CD4-positive, alpha-beta T cell treated with Interleukin-4 for 4 hours (primary cell): Measurements from ENCODE around the gene RCSD1.

Experiments used
- DNase-seq: peaks from one replicate; pipeline ENCODE4 v3.0.0-alpha.2; 2020

RCSD1 gene

GRCh38 chr1:167618789-167619188, 11.2 kb upstream of the RCSD1 start:
- DNase-seq: no peak

- no peak for DNase-seq
Observed at GRCh38 chr1:167620002-167620401, 10.0 kb upstream of the RCSD1 start.

DNA sequence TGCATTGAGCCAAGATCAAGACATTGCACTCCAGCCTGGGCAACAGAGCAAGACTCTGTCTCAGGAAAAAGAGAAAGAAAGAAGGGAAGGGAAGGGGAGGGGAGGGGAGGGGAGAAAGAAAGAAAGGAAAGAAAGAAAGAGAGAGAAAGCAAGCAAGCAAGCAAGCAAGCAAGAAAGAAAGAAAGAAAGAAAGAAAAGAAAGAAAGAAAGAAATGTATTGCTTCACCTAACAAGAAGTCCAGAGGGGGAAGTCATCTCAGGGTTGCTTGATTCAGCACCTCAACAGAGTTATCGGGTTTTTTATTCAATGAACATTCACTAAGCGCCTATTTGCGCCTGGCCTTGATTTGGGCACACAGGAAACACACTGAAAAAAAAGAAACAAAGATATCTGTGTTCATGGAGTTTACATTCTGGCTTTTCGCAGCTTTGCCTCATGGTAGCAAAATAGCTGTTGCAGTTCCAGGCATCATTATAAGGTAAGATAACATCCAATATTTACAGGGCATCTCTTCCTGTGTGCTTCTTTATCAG, 8.2 kb upstream of the RCSD1 start:
- DNase-seq: no peak

- DNase-seq: no peak
Observed at GRCh38 chr1:167623951-167624350, 6.1 kb upstream of the RCSD1 start.

GRCh38 chr1:167625040-167625823, 4.8 kb upstream of the RCSD1 start:
- no peak for DNase-seq

DNA sequence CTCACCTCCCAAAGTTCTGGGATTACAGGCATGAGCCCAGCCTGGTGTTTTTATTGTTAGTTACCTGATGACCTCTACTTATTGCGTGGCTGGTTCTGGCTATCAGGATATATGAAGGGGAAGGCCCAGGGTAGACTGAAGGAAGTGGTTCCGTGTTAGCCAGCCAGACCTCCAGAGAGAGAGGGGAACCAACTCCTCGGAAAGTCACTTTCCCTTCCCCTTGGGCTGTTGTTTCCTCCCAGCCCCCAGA, 2.5 kb upstream of the RCSD1 start:
- DNase-seq: no peak

DNA sequence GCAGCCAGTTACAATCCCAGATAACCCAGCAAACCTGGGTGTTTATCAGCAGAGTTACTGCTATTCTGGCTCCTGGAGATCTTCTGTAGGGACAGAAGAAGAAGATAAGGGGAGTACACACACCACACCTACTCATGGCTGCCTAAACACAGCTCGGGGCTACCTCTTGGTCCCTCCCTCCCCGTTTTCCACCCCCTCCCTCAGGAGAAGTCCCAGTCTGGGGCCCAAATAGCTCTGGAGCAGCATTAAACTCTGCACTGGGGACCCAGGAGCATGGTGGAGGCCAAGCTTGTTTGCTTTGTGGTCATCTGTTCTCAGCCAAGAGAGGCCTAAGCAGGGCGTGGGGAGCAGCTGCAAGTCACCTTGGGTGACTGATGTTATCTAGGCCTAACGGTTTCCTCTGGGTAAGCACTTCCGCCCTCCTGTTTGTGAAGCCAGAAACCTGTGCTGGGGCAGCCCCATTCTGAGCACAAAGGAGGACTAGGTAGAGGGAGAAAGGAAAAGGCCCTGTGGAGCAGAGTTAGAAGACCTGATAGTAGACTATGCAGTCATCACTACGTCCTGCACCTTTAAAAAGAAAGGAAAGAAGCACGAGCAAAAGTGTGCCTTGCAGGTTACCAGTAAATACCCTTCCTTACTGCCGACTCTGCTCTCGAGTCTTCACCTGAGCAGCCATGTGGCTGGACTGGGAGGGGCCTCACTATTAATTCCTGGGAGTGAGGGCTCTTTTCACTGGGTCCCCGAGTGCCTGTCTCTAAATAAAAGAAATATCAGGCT, 2.0 kb upstream of the RCSD1 start:
- peak; percentile 90 for DNase-seq

- no peak for DNase-seq
Observed at GRCh38 chr1:167628741-167629515, 1.1 kb upstream of the RCSD1 start.

DNA sequence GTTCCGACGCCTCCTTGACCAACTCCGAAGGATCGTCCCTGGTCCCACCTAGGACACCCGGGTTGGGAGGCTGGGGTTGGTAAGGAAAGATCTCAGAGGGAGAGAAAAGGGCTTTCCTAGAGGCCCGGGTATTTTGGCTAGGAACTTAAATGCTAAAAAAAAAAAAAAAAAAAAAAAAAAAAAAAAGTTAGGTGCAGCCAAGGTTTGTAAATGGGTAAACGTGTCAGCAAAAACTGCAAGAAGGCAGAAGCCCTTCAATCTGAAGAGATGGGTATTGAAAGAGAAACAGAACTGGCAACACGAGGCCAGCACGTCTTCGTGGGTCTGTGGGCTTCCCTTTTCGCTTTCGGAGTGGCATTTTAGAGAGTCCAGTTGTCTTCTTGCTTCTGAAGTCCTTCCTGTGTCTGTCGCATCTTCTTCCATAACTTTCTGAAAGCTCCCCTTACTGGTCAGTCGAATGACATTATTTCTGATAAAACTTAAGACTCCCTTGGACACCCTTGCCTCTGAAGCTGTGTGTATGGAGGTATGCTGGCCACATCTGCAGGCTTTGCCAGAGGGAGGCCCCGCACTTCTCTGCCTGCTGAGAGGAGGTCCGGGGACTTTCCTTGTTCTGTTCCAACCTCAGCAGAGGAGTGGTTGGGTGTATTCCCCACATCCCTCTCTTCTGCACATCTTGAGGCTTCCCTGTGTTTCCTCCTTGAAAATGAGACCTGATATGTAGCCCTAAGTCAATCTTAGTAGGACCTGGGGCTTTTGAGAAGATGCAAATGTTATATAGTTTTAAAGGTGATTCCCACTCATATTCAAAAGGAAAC, 745 bp downstream of the RCSD1 start:
- DNase-seq: peak; percentile 38

GRCh38 chr1:167631386-167631935, 1.4 kb downstream of the RCSD1 start:
- DNase-seq: no peak

GRCh38 chr1:167631936-167632614, 2.0 kb downstream of the RCSD1 start:
- peak; percentile 53 for DNase-seq

GRCh38 chr1:167633258-167633944, 3.4 kb downstream of the RCSD1 start:
- no peak for DNase-seq

DNA sequence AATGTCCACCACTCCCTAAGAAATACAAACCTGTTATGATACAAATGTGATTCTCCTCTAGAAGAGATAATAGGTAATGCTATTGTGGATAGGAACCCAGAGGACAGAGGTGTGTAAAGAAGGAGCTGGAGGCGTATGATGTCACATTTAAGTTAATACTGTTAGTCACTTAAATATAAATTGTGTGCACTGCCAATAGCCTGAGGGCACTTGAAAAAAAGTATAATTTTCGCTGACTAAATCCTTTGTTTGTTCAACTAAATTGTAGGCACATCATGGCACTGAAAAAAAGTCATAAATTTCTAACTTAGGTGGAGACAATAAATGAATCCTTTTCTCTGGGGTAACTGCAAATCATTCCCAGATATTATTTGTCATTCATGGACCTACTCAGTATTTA, 4.4 kb downstream of the RCSD1 start:
- DNase-seq: no peak

DNA sequence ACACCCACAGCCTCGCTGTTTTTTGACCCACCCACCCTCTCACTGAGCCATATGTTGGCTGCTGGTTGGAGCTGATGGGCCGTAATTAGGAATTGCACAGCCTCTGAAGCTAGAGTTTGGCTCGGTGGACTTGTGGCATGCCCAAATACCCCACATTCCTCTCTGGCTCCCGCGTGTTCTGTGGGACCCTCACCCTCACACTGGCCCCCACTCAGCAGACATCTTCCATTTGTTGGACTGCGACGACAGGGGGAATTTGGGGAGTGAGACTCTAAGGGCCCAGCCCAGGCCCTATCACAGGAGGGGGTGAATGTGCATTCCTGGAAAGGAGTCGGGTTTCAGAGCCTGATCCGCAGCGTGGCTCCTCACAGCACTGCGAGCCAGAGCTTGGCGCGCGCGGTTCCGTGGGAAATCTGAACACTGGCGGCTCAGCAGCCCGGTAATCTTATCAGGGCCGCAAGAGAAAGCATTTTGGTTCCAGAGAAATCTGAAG, 5.2 kb downstream of the RCSD1 start:
- no peak for DNase-seq

DNA sequence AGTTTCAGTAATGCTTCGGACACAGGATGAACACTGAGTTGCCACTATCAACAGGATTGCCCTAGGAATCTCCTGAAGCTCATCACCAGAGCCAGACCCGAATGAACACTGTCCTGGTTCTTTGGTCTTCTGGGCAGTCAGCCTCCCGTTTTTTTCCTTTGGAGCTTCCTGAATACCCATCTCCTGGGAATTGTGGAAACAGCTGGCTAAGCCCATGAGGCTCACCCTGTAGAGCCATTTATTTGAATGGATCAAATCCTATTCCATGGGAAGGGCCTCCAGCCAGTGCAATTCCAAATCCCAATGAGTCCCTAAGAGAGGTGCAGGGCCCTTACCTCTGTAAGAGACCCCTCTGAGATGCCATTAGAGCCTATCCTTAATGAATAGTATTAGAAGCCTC, 5.9 kb downstream of the RCSD1 start:
- no peak for DNase-seq

- no peak for DNase-seq
Observed at GRCh38 chr1:167638064-167638463, 8.0 kb downstream of the RCSD1 start.

GRCh38 chr1:167640051-167640450, 10.0 kb downstream of the RCSD1 start:
- no peak for DNase-seq

- peak; percentile 74 for DNase-seq
Observed at GRCh38 chr1:167641786-167642500, 11.9 kb downstream of the RCSD1 start.

DNA sequence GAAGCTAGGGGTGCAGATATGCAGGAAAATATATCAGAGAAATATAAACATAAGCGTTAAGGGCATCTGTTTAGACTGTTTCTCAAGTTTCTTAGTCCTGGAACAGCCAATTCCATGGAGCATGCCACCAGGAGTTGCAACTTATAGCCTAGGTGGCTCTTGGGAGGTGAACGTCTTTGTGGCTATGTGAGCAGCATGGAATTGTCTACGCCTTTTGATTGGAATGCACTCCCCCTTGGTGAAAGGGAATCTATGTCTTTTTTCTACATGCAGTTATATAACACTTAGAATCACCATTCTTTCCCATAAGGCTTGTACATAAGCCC, 12.4 kb downstream of the RCSD1 start:
- no peak for DNase-seq

DNA sequence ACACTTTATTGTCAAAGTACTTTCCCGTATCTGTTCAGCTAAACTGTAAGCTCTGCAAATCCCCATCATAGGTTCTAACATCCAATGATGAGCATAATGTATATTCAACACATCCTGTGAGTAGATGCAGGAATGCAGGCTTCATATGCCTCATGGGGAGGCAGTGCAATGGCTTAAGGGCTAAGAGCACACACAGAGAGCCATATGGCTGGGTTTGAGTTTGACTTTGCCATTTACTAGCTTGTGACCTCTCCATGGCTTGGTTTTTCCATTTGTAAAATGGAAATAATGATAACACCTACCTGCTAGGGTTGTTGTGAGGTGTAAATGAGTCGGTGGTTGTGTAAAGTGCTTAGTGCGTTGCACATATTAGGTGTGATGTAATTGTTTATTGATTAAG, 13.4 kb downstream of the RCSD1 start:
- DNase-seq: no peak
